Psoas muscle (tissue), 8 donors: ENCODE data around the gene MON1B. TPM values are rescaled to one million over a fixed set of nuclear protein-coding genes. Genes with fewer than 3 reads are reported as not detected.

Source experiments
- ATAC-seq, 4 donors: fragments of 200-7000 bp; cut with Tn5 transposase; one replicate each; pipeline ENCODE4 v1.9.1; 2020; ENCODE audit warnings: moderate library complexity in 3 of 4, mild to moderate bottlenecking in 2 of 4
- DNase-seq, 2 donors: peaks; one replicate each; pipeline ENCODE4 v3.0.0-alpha.2; 2020
- H3K27ac ChIP-seq: fragments of 200-600 bp; one replicate; pipeline ENCODE4 v1.8.0; 2022
- H3K27me3 ChIP-seq, 3 donors: fragments of 200-600 bp in 1 of 3; one replicate each; pipeline versions ENCODE4 v1.6.1 to v1.8.0; 2013 to 2022; ENCODE audit warnings: low read length in 2 of 3, mild to moderate bottlenecking in 2 of 3, moderate library complexity in 1 of 3; ENCODE audit not compliant: insufficient read depth in 3 of 3
- H3K36me3 ChIP-seq, 2 donors: fragments of 200-600 bp in 1 of 2; one replicate each; pipeline versions ENCODE4 v1.6.1 to v1.8.0; 2013 to 2022; ENCODE audit warnings: low read depth in 1 of 2, mild to moderate bottlenecking in 1 of 2, moderate library complexity in 1 of 2; ENCODE audit not compliant: insufficient read depth in 1 of 2
- H3K4me1 ChIP-seq: fragments of 200-600 bp; one replicate; pipeline ENCODE4 v1.8.0; 2022
- H3K4me3 ChIP-seq: fragments of 200-600 bp; one replicate; pipeline ENCODE4 v1.8.0; 2022; ENCODE audit warnings: mild to moderate bottlenecking
- H3K9me3 ChIP-seq: fragments of 200-600 bp; one replicate; pipeline ENCODE4 v1.8.0; 2022
- WGBS, 3 donors: extraction: QIAGEN DNeasy Blood & Tissue Kit; methylation state at CpG; one replicate each; pipeline versions ENCODE4 v1.1.6 to v1.1.7; 2013; 5-methylcytosine and 5-hydroxymethylcytosine counted together
- intact Hi-C, 2 donors: fragments of 100-400 bp; cut with DNase I; formaldehyde crosslinking; loops; one replicate each; pipeline versions ENCODE4 v1.11.0 to v1.14.2; 2022
- polyA plus RNA-seq, 3 donors: library from polyadenylated mRNA; stranded (reverse); fragments of 200-250 nt; gene quantifications; one replicate each; pipeline ENCODE4 v1.2.3, GENCODE V29; 2013
- total RNA-seq, 4 donors: library from RNA; stranded (reverse); fragmentation: NEBNext Ultra II Directional in 2 of 4; extraction: Animal tissue kit (Norgen Biotek cat#: 25700) in 2 of 4; gene quantifications; one replicate each; pipeline versions ENCODE4 v1.2.1 to v1.2.4, GENCODE V29; 2021 to 2023
- TF ChIP-seq, protein P1 (sequence below): fragments of 200-600 bp; IDR thresholded peaks from one replicate; pipeline ENCODE4 v1.8.0; 2022; ENCODE audit warnings: antibody characterized with exemption
- donor health status: healthy with polysubstance abuse.
- donor health status: DM: no; HTN: no; CAD: no; lungs with moderate emphysema.
- donor health status: Bipolar disorder and iron deficiency.
- donor health status: healthy.
- donor health status: DM: yes; HTN: yes; CAD: no.
- donor health status: DM: no; HTN: no; CAD: no.
- donor health status: DM: no; HTN: no; CAD: no.
- donor health status: DM: yes; HTN: yes; CAD: no.

MON1B gene
- total and polyA plus RNA-seq, 7 donors = 5.3 to 22.2 (median 13.8) TPM

GRCh38 chr16:77206533-77206932, 15.5 kb downstream of the MON1B start:
- WGBS, 3 donors = 76 to 78% (median 77%) methylated on average over 2 of the region's 2 CpGs
- Histone ChIP-seq H3K4me3 (no peak overlapping the region), H3K9me3 (no peaks in the 10 kb centered on the region), H3K36me3 (no peaks in the 10 kb centered on the region), H3K4me1 (no peaks in the 10 kb centered on the region), H3K27me3 (peaks cover 0 to 10% (median 0%) of the 10 kb centered on the region in 3 donors), H3K27ac (no peak overlapping the region)
- intact Hi-C loops = no loop called here
- TF ChIP-seq, protein P1, sequence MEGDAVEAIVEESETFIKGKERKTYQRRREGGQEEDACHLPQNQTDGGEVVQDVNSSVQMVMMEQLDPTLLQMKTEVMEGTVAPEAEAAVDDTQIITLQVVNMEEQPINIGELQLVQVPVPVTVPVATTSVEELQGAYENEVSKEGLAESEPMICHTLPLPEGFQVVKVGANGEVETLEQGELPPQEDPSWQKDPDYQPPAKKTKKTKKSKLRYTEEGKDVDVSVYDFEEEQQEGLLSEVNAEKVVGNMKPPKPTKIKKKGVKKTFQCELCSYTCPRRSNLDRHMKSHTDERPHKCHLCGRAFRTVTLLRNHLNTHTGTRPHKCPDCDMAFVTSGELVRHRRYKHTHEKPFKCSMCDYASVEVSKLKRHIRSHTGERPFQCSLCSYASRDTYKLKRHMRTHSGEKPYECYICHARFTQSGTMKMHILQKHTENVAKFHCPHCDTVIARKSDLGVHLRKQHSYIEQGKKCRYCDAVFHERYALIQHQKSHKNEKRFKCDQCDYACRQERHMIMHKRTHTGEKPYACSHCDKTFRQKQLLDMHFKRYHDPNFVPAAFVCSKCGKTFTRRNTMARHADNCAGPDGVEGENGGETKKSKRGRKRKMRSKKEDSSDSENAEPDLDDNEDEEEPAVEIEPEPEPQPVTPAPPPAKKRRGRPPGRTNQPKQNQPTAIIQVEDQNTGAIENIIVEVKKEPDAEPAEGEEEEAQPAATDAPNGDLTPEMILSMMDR = no peak
- DNase-seq (no peak), ATAC-seq (no peak)

GRCh38 chr16:77207030-77207429, 16.0 kb downstream of the MON1B start:
- TF ChIP-seq, protein P1 = no peak
- WGBS, 3 donors = 52 to 55% (median 53%) methylated on average over 5 of the region's 5 CpGs
- DNase-seq (no peak), ATAC-seq (no peak)
- intact Hi-C loops = no loop called here
- H3K36me3 ChIP-seq = no peaks in the 10 kb centered on the region
- peaks cover 3% of the 10 kb centered on the region for H3K4me1 ChIP-seq
- H3K4me3 ChIP-seq = no peak overlapping the region
- H3K27me3 ChIP-seq = peaks cover 0 to 12% (median 0%) of the 10 kb centered on the region in 3 donors
- H3K9me3 ChIP-seq = no peaks in the 10 kb centered on the region
- no peak overlapping the region for H3K27ac ChIP-seq

DNA sequence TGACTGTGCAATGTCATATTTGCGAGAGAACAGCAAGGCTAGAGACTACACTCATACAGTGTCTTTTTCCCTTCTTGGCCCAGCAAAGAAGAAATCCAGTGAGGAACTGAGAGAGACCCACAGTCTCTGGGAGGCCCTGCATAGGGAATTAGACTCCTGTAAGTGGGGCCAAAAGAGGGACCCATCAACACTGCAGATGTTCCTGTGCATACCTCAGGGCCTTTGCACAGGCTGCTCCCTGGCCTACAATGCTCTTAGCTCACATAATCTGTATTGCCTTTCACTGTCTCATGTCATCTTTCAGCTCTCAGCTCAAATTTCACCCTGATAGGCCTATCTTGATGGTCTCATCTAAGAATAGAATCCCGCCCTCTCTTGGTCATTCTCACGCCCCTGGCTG, 17.4 kb downstream of the MON1B start:
- no peaks in the 10 kb centered on the region for H3K9me3 ChIP-seq
- TF ChIP-seq, protein P1 = no peak
- intact Hi-C loops = no loop called here
- no peak for ATAC-seq
- 78 to 98% (median 81%) methylated on average over 3 of the region's 3 CpGs for WGBS, 3 donors
- no peak for DNase-seq
- no peak overlapping the region for H3K4me3 ChIP-seq
- H3K4me1 ChIP-seq = peaks cover 9% of the 10 kb centered on the region
- H3K27me3 ChIP-seq = peaks cover 0 to 17% (median 0%) of the 10 kb centered on the region in 3 donors
- H3K36me3 ChIP-seq = no peaks in the 10 kb centered on the region
- H3K27ac ChIP-seq = no peak overlapping the region

- peak; percentile 58 to 74 (median 64) for ATAC-seq
- peak overlapping the region; percentile 72 for H3K4me3 ChIP-seq
- peaks cover 0 to 21% (median 0%) of the 10 kb centered on the region in 3 donors for H3K27me3 ChIP-seq
- intact Hi-C loops = loop anchor here in 1 of 2 donors (2.0 kb wide), 1 partner anchor 21 kb away; the partner anchor contains the start of gene MON1B
- peak overlapping the region; percentile 24 for H3K27ac ChIP-seq
- 1 to 2% (median 2%) methylated on average over 21 to 66 of the region's 66 CpGs for WGBS, 3 donors
- H3K36me3 ChIP-seq = no peaks in the 10 kb centered on the region
- peak; percentile 57 to 73 for DNase-seq
- TF ChIP-seq, protein P1 = no peak
- H3K4me1 ChIP-seq = peaks cover 9% of the 10 kb centered on the region
- no peaks in the 10 kb centered on the region for H3K9me3 ChIP-seq
Observed at GRCh38 chr16:77211880-77212740, 21.1 kb downstream of the MON1B start.
